Natural killer cell (primary cell): Measurements from ENCODE around the gene RAD51B. TPM values are rescaled to one million over a fixed set of nuclear protein-coding genes. Genes with fewer than 3 reads are reported as not detected.

Source experiments
- ATAC-seq, 3 donors: fragments of 150-1000 bp in 2 of 3; fragments of 200-7000 bp in 1 of 3; cut with Tn5 transposase; 1 replicate in 1 of 3; 2 replicates in 2 of 3; pipeline ENCODE4 v1.10.0; 2021; ENCODE audit warnings: mild to moderate bottlenecking in 2 of 3, moderate library complexity in 2 of 3
- DNase-seq, 2 donors: peaks; one replicate each; pipeline versions ENCODE4 v3.0.0 to v3.0.0-alpha.2; 2013 to 2021; ENCODE audit warnings: mixed read lengths in 1 of 2
- H3K27ac ChIP-seq: one replicate; pipeline ENCODE4 v1.5.1; 2013; ENCODE audit warnings: mild to moderate bottlenecking, low read length
- H3K27me3 ChIP-seq: one replicate; pipeline ENCODE4 v1.6.1; 2013; ENCODE audit warnings: low read length; ENCODE audit not compliant: control insufficient read depth, insufficient read depth
- H3K36me3 ChIP-seq: one replicate; pipeline ENCODE4 v1.6.1; 2013; ENCODE audit warnings: low read length; ENCODE audit not compliant: control insufficient read depth, insufficient read depth
- H3K4me1 ChIP-seq: one replicate; pipeline ENCODE4 v1.6.1; 2013; ENCODE audit warnings: low read length; ENCODE audit not compliant: control insufficient read depth, insufficient read depth
- H3K4me3 ChIP-seq: one replicate; pipeline ENCODE4 v1.5.1; 2013; ENCODE audit warnings: low read length
- H3K9me3 ChIP-seq: one replicate; pipeline ENCODE4 v1.6.1; 2013; ENCODE audit warnings: low read length; ENCODE audit not compliant: control insufficient read depth, insufficient read depth
- H3K27ac Mint-ChIP-seq, 2 donors: one replicate each; pipeline ENCODE4 v1.8.0; 2022; ENCODE audit warnings: mild to moderate bottlenecking in 2 of 2, mixed read lengths in 2 of 2, moderate library complexity in 1 of 2
- H3K27me3 Mint-ChIP-seq, 2 donors: one replicate each; pipeline ENCODE4 v1.8.0; 2022; ENCODE audit warnings: low read depth in 2 of 2, mixed read lengths in 2 of 2
- H3K36me3 Mint-ChIP-seq: one replicate; pipeline ENCODE4 v1.8.0; 2022; ENCODE audit warnings: mixed read lengths
- H3K4me1 Mint-ChIP-seq, 2 donors: one replicate each; pipeline ENCODE4 v1.8.0; 2022; ENCODE audit warnings: mixed read lengths in 2 of 2
- H3K4me3 Mint-ChIP-seq: one replicate; pipeline ENCODE4 v1.8.0; 2022; ENCODE audit warnings: mild to moderate bottlenecking, moderate library complexity, mixed read lengths
- H3K9me3 Mint-ChIP-seq, 2 donors: one replicate each; pipeline ENCODE4 v1.8.0; 2022; ENCODE audit warnings: mixed read lengths in 2 of 2
- CTCF ChIP-seq: fragments of 200-600 bp; IDR thresholded peaks from one replicate; pipeline ENCODE4 v1.8.0; 2022; ENCODE audit warnings: antibody characterized with exemption
- WGBS: methylation state at CpG from one replicate; pipeline ENCODE4 v1.1.7; 2013; ENCODE audit warnings: missing lambda C conversion rate; ENCODE audit not compliant: insufficient coverage; 5-methylcytosine and 5-hydroxymethylcytosine counted together
- intact Hi-C: fragments of 100-400 bp; cut with micrococcal nuclease; formaldehyde crosslinking; loops from one replicate; pipeline ENCODE4 v1.14.2; 2022
- total RNA-seq, 4 donors: library from RNA; stranded (reverse); fragments of 120-200 nt in 1 of 4; gene quantifications; one replicate each; pipeline versions ENCODE4 v1.2.3 to v1.2.4, GENCODE V29; 2013 to 2022

Gene RAD51B
- total RNA-seq, 3 donors from 2014 or later (not counting 1 experiment from before 2014, with no cell fraction given): 28.1 to 37.6 (median 28.6) TPM

GRCh38 chr14:68414121-68414520 lies 594.5 kb downstream of the RAD51B start:
- intact Hi-C loops: no loop called here
- H3K27ac ChIP-seq: no peak overlapping the region
- H3K4me1 ChIP-seq: peaks cover 3% of the 10 kb centered on the region
- H3K4me3 Mint-ChIP-seq: no peak overlapping the region
- H3K27ac Mint-ChIP-seq: no peak overlapping the region
- H3K36me3 Mint-ChIP-seq: no peaks in the 10 kb centered on the region
- ATAC-seq (no peak), DNase-seq (no peak)
- no peaks in the 10 kb centered on the region for H3K36me3 ChIP-seq
- WGBS: 95% methylated on average over 2 of the region's 2 CpGs
- peaks cover 4 to 7% of the 10 kb centered on the region in 2 donors for H3K4me1 Mint-ChIP-seq
- TF ChIP-seq CTCF: no peak
- no peaks in the 10 kb centered on the region for H3K27me3 ChIP-seq
- no peaks in the 10 kb centered on the region for H3K9me3 Mint-ChIP-seq
- no peaks in the 10 kb centered on the region for H3K9me3 ChIP-seq
- no peaks in the 10 kb centered on the region for H3K27me3 Mint-ChIP-seq
- no peak overlapping the region for H3K4me3 ChIP-seq

- H3K36me3 Mint-ChIP-seq: no peaks in the 10 kb centered on the region
- H3K9me3 ChIP-seq: no peaks in the 10 kb centered on the region
- no peak for TF ChIP-seq CTCF
- ATAC-seq (no peak), DNase-seq (no peak)
- no peak overlapping the region for H3K4me3 Mint-ChIP-seq
- no peaks in the 10 kb centered on the region for H3K27me3 ChIP-seq
- intact Hi-C loops: no loop called here
- H3K4me3 ChIP-seq: no peak overlapping the region
- H3K4me1 Mint-ChIP-seq: peaks cover 7 to 11% of the 10 kb centered on the region in 2 donors
- no peaks in the 10 kb centered on the region for H3K27me3 Mint-ChIP-seq
- H3K36me3 ChIP-seq: no peaks in the 10 kb centered on the region
- no peak overlapping the region for H3K27ac ChIP-seq
- H3K27ac Mint-ChIP-seq: no peak overlapping the region
- H3K9me3 Mint-ChIP-seq: no peaks in the 10 kb centered on the region
- 68% methylated on average over 4 of the region's 4 CpGs for WGBS
- no peaks in the 10 kb centered on the region for H3K4me1 ChIP-seq
These were observed 596.6 kb downstream of the RAD51B start for GRCh38 chr14:68416171-68416570.

- H3K27me3 Mint-ChIP-seq: no peaks in the 10 kb centered on the region
- no peak overlapping the region for H3K27ac Mint-ChIP-seq
These were observed 597.6 kb downstream of the RAD51B start for GRCh38 chr14:68417009-68417650.

More at GRCh38 chr14:68417009-68417650, 597.6 kb downstream of the RAD51B start:
- Histone ChIP-seq H3K36me3 (no peaks in the 10 kb centered on the region), H3K4me1 (no peaks in the 10 kb centered on the region), H3K27me3 (no peaks in the 10 kb centered on the region), H3K9me3 (no peaks in the 10 kb centered on the region), H3K27ac (no peak overlapping the region), H3K4me3 (no peak overlapping the region)
- intact Hi-C loops: no loop called here
- DNase-seq (no peak), ATAC-seq (no peak)
- no peak for TF ChIP-seq CTCF
- 90% methylated on average over 3 of the region's 5 CpGs for WGBS
- peaks cover 7 to 11% of the 10 kb centered on the region in 2 donors for H3K4me1 Mint-ChIP-seq
- no peak overlapping the region for H3K4me3 Mint-ChIP-seq
- no peaks in the 10 kb centered on the region for H3K36me3 Mint-ChIP-seq
- no peaks in the 10 kb centered on the region for H3K9me3 Mint-ChIP-seq
